SK-N-SH (cell line): ENCODE results near the gene CLEC16A. TPM values are rescaled to one million over a fixed set of nuclear protein-coding genes. Genes with fewer than 3 reads are reported as not detected.
A peak's percentile ranks its signal among the peaks of the same experiment; 100 is the strongest.

ENCODE experiments used
- CTCF ChIA-PET: fragments of 300-600, 350-600 bp; formaldehyde crosslinking; extraction: SDS; loops from one replicate; lab custom pipeline; 2021; lab: Yijun Ruan, JAX
- POLR2A ChIA-PET: fragments of 350-600 bp; sonication (Branson Sonifier 250); formaldehyde crosslinking; extraction: SDS; loops from one replicate; lab custom pipeline; 2020; ENCODE audit warnings: antibody characterized with exemption, inconsistent platforms; lab: Yijun Ruan, JAX
- DNase-seq: peaks from one replicate; pipeline ENCODE4 v3.0.0; 2012
- H2AFZ ChIP-seq: fragments of 200-600 bp; sonication (generic); 2 replicates; pipeline ENCODE4 v1.8.1; 2016; ENCODE audit warnings: antibody characterized with exemption, mild to moderate bottlenecking, low read depth
- H3F3A ChIP-seq: fragments of 200-600 bp; sonication (generic); replicated peaks from 2 replicates; pipeline ENCODE3; 2016; ENCODE audit warnings: antibody characterized with exemption, mild to moderate bottlenecking; ENCODE audit not compliant: insufficient read depth
- H3K27ac ChIP-seq, 2 experiments: fragments of 200-500 bp in 1 of 2; fragments of 200-600 bp in 1 of 2; sonication (Bioruptor generic) in 1 of 2; sonication (generic), shearing (Covaris generic) in 1 of 2; 2 replicates each; pipeline versions ENCODE4 v1.5.1 to v1.6.1; 2014 to 2016; ENCODE audit warnings: low read depth in 2 of 2, inconsistent platforms in 1 of 2, low read length in 1 of 2, mild to moderate bottlenecking in 1 of 2, mixed read lengths in 1 of 2
- H3K27me3 ChIP-seq: fragments of 200-600 bp; sonication (generic), shearing (Covaris generic); 2 replicates; pipeline ENCODE4 v1.6.1; 2016; ENCODE audit warnings: mixed run types; ENCODE audit not compliant: insufficient read depth
- H3K36me3 ChIP-seq, 2 experiments: fragments of 200-500 bp in 1 of 2; fragments of 200-600 bp in 1 of 2; sonication (Bioruptor generic) in 1 of 2; sonication (generic) in 1 of 2; replicated peaks in 1 of 2; 2 replicates each; pipeline versions ENCODE3 to v1.5.1; 2014 to 2016; ENCODE audit warnings: low read length in 1 of 2, mild to moderate bottlenecking in 1 of 2; ENCODE audit not compliant: insufficient read depth in 2 of 2, control insufficient read depth in 1 of 2
- H3K4me1 ChIP-seq, 2 experiments: fragments of 200-500 bp in 1 of 2; fragments of 200-600 bp in 1 of 2; sonication (Bioruptor generic) in 1 of 2; sonication (generic), shearing (Covaris generic) in 1 of 2; 2 replicates each; pipeline versions ENCODE4 v1.5.1 to v1.6.1; 2014 to 2016; ENCODE audit warnings: low read depth in 1 of 2, low read length in 1 of 2, mixed run types in 1 of 2; ENCODE audit not compliant: insufficient read depth in 2 of 2, control insufficient read depth in 1 of 2
- H3K4me2 ChIP-seq: fragments of 200-600 bp; sonication (generic), shearing (Covaris generic); 2 replicates; pipeline ENCODE4 v1.6.1; 2017; ENCODE audit warnings: mixed run types
- H3K4me3 ChIP-seq, 2 experiments: fragments of 200-500 bp in 1 of 2; fragments of 200-600 bp in 1 of 2; sonication (Bioruptor generic) in 1 of 2; sonication (generic), shearing (Covaris generic) in 1 of 2; 2 replicates each; pipeline versions ENCODE4 v1.5.1 to v1.8.1; 2014 to 2016; ENCODE audit warnings: low read depth in 2 of 2, inconsistent platforms in 1 of 2, low read length in 1 of 2, mild to moderate bottlenecking in 1 of 2, mixed read lengths in 1 of 2, moderate library complexity in 1 of 2
- H3K79me2 ChIP-seq: fragments of 200-600 bp; sonication (generic); 2 replicates; pipeline ENCODE4 v1.8.1; 2017; ENCODE audit warnings: mild to moderate bottlenecking; ENCODE audit not compliant: insufficient read depth
- H3K9ac ChIP-seq: fragments of 200-600 bp; sonication (generic); 2 replicates; pipeline ENCODE4 v1.6.1; 2017; ENCODE audit warnings: mixed run types
- H3K9me2 ChIP-seq: fragments of 200-600 bp; sonication (generic); 2 replicates; pipeline ENCODE4 v1.6.1; 2017; ENCODE audit warnings: mixed run types
- H3K9me3 ChIP-seq: fragments of 200-600 bp; sonication (generic); 2 replicates; pipeline ENCODE4 v1.6.1; 2017; ENCODE audit warnings: mixed run types, mild to moderate bottlenecking, moderate library complexity
- H4K20me1 ChIP-seq: fragments of 200-600 bp; sonication (generic); 2 replicates; pipeline ENCODE4 v1.6.1; 2017; ENCODE audit warnings: mild to moderate bottlenecking, mixed run types; ENCODE audit not compliant: insufficient read depth
- CHD2 ChIP-seq: fragments of 150-350 bp; IDR thresholded peaks from 2 replicates; pipeline ENCODE4 v1.6.1; 2018; ENCODE audit warnings: low read length; ENCODE audit not compliant: partially characterized antibody
- ELF1 ChIP-seq: IDR thresholded peaks from 2 replicates; pipeline ENCODE4 v1.4.0; 2012
- EP300 ChIP-seq, 2 experiments: IDR thresholded peaks; 2 replicates each; pipeline versions ENCODE4 v1.4.0 to v1.6.1; 2012; ENCODE audit warnings: borderline replicate concordance in 1 of 2, low read depth in 1 of 2, low read length in 1 of 2
- FOSL2 ChIP-seq: IDR thresholded peaks from 2 replicates; pipeline ENCODE4 v1.4.0; 2012; ENCODE audit warnings: low read depth, mild to moderate bottlenecking, moderate library complexity, borderline replicate concordance
- GABPA ChIP-seq: IDR thresholded peaks from 2 replicates; pipeline ENCODE4 v1.4.0; 2012; ENCODE audit warnings: low read depth, mild to moderate bottlenecking
- GATA2 ChIP-seq: sonication (generic); formaldehyde crosslinking; IDR thresholded peaks from 2 replicates; pipeline ENCODE4 v1.5.0; 2020; ENCODE audit warnings: mild to moderate bottlenecking, missing genetic modification reagents
- JUND ChIP-seq: IDR thresholded peaks from 2 replicates; pipeline ENCODE4 v1.4.0; 2012
- NFIC ChIP-seq: IDR thresholded peaks from 2 replicates; pipeline ENCODE4 v1.4.0; 2012; ENCODE audit warnings: borderline replicate concordance
- NRF1 ChIP-seq: IDR thresholded peaks from 2 replicates; pipeline ENCODE4 v1.6.1; 2012; ENCODE audit warnings: low read depth, mild to moderate bottlenecking, low read length
- POLR2AphosphoS5 ChIP-seq: IDR thresholded peaks from 2 replicates; pipeline ENCODE4 v1.6.1; 2012; ENCODE audit warnings: low read depth, low read length
- RAD21 ChIP-seq: IDR thresholded peaks from 2 replicates; pipeline ENCODE4 v1.6.1; 2012; ENCODE audit warnings: mild to moderate bottlenecking, low read length
- RCOR1 ChIP-seq: fragments of 150-350 bp; IDR thresholded peaks from 2 replicates; pipeline ENCODE4 v1.6.1; 2017; ENCODE audit warnings: antibody characterized with exemption, low read length
- TAF1 ChIP-seq: IDR thresholded peaks from 2 replicates; pipeline ENCODE4 v1.6.1; 2012; ENCODE audit warnings: low read depth, mild to moderate bottlenecking, low read length, moderate library complexity, borderline replicate concordance
- WGBS: methylation state at CpG from one replicate; pipeline ENCODE4 v1.1.6; 2017; ENCODE audit warnings: low lambda C conversion rate; 5-methylcytosine and 5-hydroxymethylcytosine counted together
- polyA plus RNA-seq, 3 experiments: library from polyadenylated mRNA; depleted of rRNA; stranded (reverse); fragments of >200 nt; gene quantifications; 2 replicates each; pipeline ENCODE4 v1.2.3, GENCODE V29; 2012
- TF ChIP-seq, protein P1 (sequence below): fragments of 150-350 bp; IDR thresholded peaks from 2 replicates; pipeline ENCODE4 v1.6.1; 2017; ENCODE audit warnings: antibody characterized with exemption, low read length, low read depth, borderline replicate concordance
- TF ChIP-seq, protein P2 (sequence below): fragments of 200-600 bp; sonication (generic); IDR thresholded peaks from 2 replicates; pipeline ENCODE4 v1.6.1; 2017; ENCODE audit warnings: antibody characterized with exemption, mild to moderate bottlenecking, moderate library complexity
- TF ChIP-seq, protein P3 (sequence below): IDR thresholded peaks from 2 replicates; pipeline ENCODE4 v1.4.0; 2012; ENCODE audit warnings: low read depth
- TF ChIP-seq, protein P4 (sequence below): IDR thresholded peaks from 2 replicates; pipeline ENCODE4; 2012
- TF ChIP-seq, protein P5 (sequence below): IDR thresholded peaks from 2 replicates; pipeline ENCODE4 v1.4.0; 2012; ENCODE audit warnings: low read depth, borderline replicate concordance

Gene CLEC16A
- polyA plus RNA-seq, 1 of the 3 experiments (the other 2 are of a cell fraction), result 13.7 TPM

DNA sequence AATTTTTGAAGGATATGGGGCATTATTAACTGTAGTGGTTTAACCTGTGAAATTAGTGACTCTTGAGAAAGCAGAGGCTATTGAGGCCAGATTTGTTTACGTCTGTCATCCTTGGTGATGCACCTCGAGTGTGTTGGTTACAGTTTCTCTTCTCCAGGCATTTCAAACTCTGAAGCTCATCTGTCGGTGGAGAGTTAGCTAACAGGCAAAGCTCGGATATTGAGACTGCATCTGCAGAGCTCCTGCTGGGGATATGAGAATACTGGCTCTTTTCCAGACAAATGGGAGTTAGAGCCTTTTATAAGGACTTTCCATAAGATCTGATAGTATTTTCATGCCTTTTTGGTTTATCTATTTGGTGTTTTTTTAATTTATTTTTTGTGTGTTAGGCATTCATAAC lies 6.7 kb downstream of the CLEC16A start:
- Histone ChIP-seq H4K20me1 (peaks cover 5% of the 10 kb centered on the region; the same call in 1 of the 2 replicates), H3K36me3 (no peaks in the 10 kb centered on the region), H3K9me3 (no peaks in the 10 kb centered on the region), H3K4me2 (no peak overlapping the region), H3K27ac (peak overlapping the region in 1 of 2 experiments; percentile 67; a peak in 2 of 4 replicates), H3K4me1 (peaks cover 22 to 54% of the 10 kb centered on the region in 2 experiments), H3K9me2 (no peaks in the 10 kb centered on the region), H3F3A (peaks cover 3% of the 10 kb centered on the region), H3K4me3 (no peak overlapping the region), H3K9ac (no peak overlapping the region), H3K27me3 (no peaks in the 10 kb centered on the region), H2AFZ (no peak overlapping the region), H3K79me2 (peaks cover 60% of the 10 kb centered on the region; the same call in 1 of the 2 replicates)
- DNase-seq, result no peak
- ChIA-PET CTCF (interaction anchor here (0.8 to 12.0 kb wide), 8 partner anchors 10 to 445 kb away, joined by 3 to 199 read pairs (median 4); partner anchors contain the start of gene SOCS1), POLR2A (interaction anchor here (0.8 kb wide), 1 partner anchor 237 kb away, joined by 3 read pairs; no protein-coding TSS in a partner anchor)
- WGBS, result 59% methylated on average over 4 of the region's 4 CpGs
- TF ChIP-seq CHD2 (no peak), EP300 (IDR thresholded peaks at IDR 0.05; ENCODE audit: borderline replicate concordance in 1 of 2, low read depth in 1 of 2, low read length in 1 of 2) (no peak), RAD21 (no peak), NRF1 (no peak), GABPA (no peak), POLR2AphosphoS5 (no peak), JUND (no peak), RCOR1 (no peak), FOSL2 (no peak)
- TF ChIP-seq, protein P1, sequence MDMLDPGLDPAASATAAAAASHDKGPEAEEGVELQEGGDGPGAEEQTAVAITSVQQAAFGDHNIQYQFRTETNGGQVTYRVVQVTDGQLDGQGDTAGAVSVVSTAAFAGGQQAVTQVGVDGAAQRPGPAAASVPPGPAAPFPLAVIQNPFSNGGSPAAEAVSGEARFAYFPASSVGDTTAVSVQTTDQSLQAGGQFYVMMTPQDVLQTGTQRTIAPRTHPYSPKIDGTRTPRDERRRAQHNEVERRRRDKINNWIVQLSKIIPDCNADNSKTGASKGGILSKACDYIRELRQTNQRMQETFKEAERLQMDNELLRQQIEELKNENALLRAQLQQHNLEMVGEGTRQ, result no peak
- TF ChIP-seq, protein P2, sequence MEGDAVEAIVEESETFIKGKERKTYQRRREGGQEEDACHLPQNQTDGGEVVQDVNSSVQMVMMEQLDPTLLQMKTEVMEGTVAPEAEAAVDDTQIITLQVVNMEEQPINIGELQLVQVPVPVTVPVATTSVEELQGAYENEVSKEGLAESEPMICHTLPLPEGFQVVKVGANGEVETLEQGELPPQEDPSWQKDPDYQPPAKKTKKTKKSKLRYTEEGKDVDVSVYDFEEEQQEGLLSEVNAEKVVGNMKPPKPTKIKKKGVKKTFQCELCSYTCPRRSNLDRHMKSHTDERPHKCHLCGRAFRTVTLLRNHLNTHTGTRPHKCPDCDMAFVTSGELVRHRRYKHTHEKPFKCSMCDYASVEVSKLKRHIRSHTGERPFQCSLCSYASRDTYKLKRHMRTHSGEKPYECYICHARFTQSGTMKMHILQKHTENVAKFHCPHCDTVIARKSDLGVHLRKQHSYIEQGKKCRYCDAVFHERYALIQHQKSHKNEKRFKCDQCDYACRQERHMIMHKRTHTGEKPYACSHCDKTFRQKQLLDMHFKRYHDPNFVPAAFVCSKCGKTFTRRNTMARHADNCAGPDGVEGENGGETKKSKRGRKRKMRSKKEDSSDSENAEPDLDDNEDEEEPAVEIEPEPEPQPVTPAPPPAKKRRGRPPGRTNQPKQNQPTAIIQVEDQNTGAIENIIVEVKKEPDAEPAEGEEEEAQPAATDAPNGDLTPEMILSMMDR, result no peak
- TF ChIP-seq, protein P3, sequence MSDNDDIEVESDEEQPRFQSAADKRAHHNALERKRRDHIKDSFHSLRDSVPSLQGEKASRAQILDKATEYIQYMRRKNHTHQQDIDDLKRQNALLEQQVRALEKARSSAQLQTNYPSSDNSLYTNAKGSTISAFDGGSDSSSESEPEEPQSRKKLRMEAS, result no peak
- TF ChIP-seq, protein P4, sequence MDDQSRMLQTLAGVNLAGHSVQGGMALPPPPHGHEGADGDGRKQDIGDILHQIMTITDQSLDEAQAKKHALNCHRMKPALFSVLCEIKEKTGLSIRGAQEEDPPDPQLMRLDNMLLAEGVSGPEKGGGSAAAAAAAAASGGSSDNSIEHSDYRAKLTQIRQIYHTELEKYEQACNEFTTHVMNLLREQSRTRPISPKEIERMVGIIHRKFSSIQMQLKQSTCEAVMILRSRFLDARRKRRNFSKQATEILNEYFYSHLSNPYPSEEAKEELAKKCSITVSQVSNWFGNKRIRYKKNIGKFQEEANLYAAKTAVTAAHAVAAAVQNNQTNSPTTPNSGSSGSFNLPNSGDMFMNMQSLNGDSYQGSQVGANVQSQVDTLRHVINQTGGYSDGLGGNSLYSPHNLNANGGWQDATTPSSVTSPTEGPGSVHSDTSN, result no peak

DNA sequence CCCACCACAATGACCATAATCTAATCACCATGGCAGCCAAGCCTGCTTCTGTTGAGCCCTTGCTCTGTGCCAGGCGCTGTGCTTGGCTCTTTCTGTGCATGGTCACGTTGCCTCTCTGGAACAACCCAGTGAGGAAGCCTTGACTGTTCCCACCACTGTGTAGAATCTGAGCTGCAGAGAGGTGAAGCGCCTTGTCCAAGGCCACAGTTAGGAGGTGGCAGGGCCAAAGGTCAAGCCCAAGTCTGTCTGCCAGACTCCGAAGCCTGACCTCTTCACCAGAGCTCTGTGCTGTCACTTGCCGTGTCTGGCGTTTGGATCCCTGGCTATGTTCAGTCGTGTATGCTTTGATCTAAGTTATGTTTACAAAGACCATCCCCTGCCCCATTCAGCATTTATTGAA lies 10.5 kb downstream of the CLEC16A start:
- CTCF ChIA-PET, result interaction anchor here (0.6 to 12.0 kb wide), 11 partner anchors 13 to 1700 kb away, joined by 3 to 199 read pairs (median 3); partner anchors contain the start of gene SOCS1
- Histone ChIP-seq H3K9ac (no peak overlapping the region), H3K79me2 (peaks cover 46% of the 10 kb centered on the region; the same call in 1 of the 2 replicates), H3K4me3 (no peak overlapping the region), H4K20me1 (0 out of 2 replicates have a peak, but pooled peaks cover 2% of the 10 kb centered on the region), H3K4me2 (no peak overlapping the region), H3K27ac (0 out of 4 replicates have a peak overlapping the region, but pooled peaks have one; percentile 1 to 8), H3K4me1 (peaks cover 49% of the 10 kb centered on the region in 2 experiments), H3K9me2 (no peaks in the 10 kb centered on the region), H3F3A (peaks cover 21% of the 10 kb centered on the region), H3K36me3 (no peaks in the 10 kb centered on the region), H3K27me3 (no peaks in the 10 kb centered on the region), H2AFZ (no peak overlapping the region), H3K9me3 (no peaks in the 10 kb centered on the region)
- no peak for DNase-seq
- POLR2A ChIA-PET, result no interaction called here
- 88% methylated on average over 5 of the region's 7 CpGs for WGBS
- no peak for TF ChIP-seq NFIC
- TF ChIP-seq, protein P1, result no peak
- no peak for TF ChIP-seq FOSL2
- no peak for TF ChIP-seq GATA2 (CRISPR knock-in tag)
- no peak for TF ChIP-seq TAF1
- no peak for TF ChIP-seq ELF1
- no peak for TF ChIP-seq EP300 (IDR thresholded peaks at IDR 0.05; ENCODE audit: borderline replicate concordance in 1 of 2, low read depth in 1 of 2, low read length in 1 of 2)
- TF ChIP-seq, protein P5, sequence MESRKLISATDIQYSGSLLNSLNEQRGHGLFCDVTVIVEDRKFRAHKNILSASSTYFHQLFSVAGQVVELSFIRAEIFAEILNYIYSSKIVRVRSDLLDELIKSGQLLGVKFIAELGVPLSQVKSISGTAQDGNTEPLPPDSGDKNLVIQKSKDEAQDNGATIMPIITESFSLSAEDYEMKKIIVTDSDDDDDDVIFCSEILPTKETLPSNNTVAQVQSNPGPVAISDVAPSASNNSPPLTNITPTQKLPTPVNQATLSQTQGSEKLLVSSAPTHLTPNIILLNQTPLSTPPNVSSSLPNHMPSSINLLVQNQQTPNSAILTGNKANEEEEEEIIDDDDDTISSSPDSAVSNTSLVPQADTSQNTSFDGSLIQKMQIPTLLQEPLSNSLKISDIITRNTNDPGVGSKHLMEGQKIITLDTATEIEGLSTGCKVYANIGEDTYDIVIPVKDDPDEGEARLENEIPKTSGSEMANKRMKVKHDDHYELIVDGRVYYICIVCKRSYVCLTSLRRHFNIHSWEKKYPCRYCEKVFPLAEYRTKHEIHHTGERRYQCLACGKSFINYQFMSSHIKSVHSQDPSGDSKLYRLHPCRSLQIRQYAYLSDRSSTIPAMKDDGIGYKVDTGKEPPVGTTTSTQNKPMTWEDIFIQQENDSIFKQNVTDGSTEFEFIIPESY, result no peak
- no peak for TF ChIP-seq RCOR1
